CD1c-positive myeloid dendritic cell (primary cell): ENCODE data around the gene RRBP1.

Source experiments
- DNase-seq: peaks from one replicate; pipeline ENCODE4 v3.0.0-alpha.2; 2016; ENCODE audit errors: extremely low spot score

Gene RRBP1

DNA sequence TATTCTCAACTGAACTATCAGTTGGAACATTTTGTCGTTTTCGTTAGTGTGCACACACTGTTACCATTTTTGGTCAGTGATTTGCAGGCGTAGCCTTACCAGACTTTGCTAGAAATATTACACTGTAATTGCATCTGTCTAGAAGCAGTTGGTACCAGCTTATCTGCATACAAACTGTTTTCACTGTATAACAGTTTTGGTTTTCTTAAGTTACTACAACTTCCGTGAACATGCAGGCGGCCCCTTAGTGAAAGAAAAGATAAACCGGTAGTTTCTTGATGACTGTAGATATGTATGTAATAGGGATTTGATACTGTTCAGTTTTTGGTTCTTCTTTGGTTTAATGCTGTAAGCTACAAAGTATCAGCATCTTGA is 110.9 kb downstream of the RRBP1 start:
- peak; percentile 11 for DNase-seq

GRCh38 chr20:17570347-17571152 is 111.5 kb downstream of the RRBP1 start:
- peak; percentile 36 for DNase-seq

DNA sequence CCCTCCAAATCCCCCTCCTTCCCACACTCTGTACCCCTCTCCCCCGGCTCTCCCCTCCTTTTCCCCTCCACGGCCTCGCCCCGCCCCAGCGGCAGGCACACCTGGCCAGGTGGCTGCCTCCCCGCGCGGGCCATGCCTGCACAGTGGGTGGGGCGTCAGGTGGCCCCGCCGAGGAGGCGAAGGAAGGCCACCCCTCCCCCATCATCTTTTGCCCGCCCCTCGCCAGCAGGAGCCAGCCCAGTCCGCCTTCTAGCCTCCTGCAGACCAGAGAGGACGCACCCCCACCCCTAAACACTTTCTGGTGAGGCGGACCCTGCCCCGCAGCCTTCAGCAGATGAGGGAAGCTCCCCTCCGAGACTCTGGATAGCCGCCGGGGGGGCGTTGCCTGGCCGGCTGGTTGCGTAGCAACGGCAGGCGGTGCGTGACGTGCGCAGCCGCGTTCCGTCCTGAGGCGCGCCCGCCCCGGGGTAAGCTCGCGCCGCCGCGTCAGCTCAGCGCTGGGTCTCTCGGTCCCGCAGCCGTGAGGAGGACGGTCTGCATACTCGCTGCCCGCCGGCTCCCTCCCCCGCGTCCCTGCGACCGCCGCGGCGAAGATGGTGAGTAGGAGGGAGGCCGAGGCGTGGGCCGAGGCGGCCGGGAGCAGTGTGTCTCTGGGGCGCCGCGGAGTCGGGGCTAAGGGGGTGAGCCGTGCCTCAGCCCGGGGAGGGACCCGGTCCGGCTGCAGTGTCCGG is 112.3 kb downstream of the RRBP1 start, which contains the start of gene DSTN:
Gene DSTN, plus strand, starts transcription at position 460 of the 731 bp plus-strand sequence. Its CDS starts 134 bp downstream, at position 594.
- DNase-seq, result peak; percentile 97

DNA sequence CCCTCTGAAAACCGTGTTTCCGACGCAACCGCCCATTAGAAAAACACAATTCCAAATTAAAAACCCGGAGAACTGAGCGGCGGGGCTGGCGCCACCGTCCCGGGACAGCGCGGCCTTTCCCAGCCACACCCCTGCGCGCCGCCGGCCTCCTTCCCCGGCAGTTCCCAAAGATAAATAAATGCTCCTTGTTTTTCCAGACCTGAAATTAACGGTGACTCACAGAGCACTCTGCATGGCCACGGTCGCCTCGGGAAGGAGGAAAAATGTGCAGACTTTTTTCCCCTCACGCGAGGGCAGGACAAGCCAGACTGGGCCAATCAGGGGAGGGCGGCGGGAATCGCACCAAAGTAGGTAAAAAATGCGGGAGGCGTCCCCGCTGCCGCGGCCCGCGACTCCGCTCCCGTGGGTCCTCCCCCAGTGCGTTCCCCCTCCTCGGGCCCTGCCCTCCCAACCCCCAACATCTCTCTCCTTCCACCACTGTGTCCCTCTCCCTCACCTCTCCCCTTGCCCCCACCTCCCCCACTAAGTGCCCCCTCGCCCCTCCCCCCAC is 113.0 kb downstream of the RRBP1 start:
- DNase-seq, result peak; percentile 44

GRCh38 chr20:17568045-17568788 is 113.8 kb downstream of the RRBP1 start:
- no peak for DNase-seq

DNA sequence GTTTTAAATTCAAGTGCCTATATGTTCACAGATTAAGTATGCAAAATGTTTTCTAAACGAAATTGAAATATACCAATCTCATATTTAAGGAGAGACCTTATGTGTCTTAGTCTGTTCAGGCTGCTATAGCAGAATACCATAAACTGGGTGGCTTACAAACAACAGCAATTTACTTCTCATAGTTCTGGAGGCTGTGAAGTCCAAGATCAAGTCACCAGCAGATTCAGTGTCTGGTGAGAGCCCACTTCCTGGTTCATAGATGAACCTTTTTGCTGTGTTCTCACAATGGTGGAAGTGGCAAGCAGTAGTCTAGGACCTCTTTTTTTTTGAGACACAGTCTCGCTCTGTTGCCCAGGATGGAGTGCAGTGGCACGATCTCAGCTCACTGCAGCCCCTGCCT is 115.7 kb downstream of the RRBP1 start:
- no peak for DNase-seq

DNA sequence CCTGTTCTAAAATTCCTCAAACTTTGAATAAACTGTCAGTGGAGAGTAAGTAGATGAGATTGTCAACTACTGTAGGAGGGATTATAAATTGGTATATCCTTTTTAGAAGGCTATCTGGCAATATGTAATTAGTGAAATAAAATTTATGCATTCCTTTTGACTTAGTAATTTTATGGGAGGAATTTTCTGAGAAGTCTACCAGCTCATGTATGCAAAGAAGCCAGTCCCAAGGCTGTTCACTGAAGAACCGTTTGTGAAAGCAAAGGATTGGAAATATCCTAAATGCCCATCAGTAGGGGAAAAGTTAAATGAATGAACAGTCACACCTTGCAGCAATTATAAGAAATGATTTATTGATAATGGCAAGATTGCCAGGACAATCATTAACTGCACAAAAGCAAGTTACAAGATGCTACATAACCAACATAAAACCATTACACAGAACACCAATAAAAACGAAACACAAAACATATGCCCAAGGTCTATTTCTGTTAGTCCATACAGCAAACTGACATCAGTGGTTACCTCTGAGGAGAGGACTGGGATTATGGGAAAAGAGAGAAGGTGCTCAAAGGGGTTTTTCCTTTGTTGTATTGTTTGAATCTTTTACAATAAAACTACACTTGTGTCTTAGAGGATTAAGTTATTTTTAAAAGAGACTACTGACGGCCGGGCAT is 116.7 kb downstream of the RRBP1 start:
- DNase-seq, result no peak
